Measurements from ENCODE around the gene SLC25A52. TPM values are rescaled to one million over a fixed set of nuclear protein-coding genes. Genes with fewer than 3 reads are reported as not detected.
A peak's percentile ranks its signal among the peaks of the same experiment; 100 is the strongest.

SLC25A52 gene
- polyA plus RNA-seq, 1 of the 3 experiments (the other 2 are of a cell fraction) = 0.03 TPM

- Histone ChIP-seq H3K27ac (ENCODE audit: low read depth in 2 of 2, low read length in 1 of 2) (no peak overlapping the region), H3K36me3 (replicated peaks in 1 of 2; ENCODE audit: control insufficient read depth in 1 of 2, insufficient read depth in 2 of 2, low read length in 1 of 2) (no peaks in the 10 kb centered on the region), H3K4me2 (peak overlapping the region; percentile 71; the same call in 1 of the 2 replicates), H3K9me2 (no peaks in the 10 kb centered on the region), H4K20me1 (ENCODE audit: insufficient read depth) (no peaks in the 10 kb centered on the region), H3K27me3 (ENCODE audit: insufficient read depth) (no peaks in the 10 kb centered on the region; the same call in 1 of the 2 replicates), H3K4me3 (ENCODE audit: low read depth in 2 of 2, low read length in 1 of 2) (peak overlapping the region in 1 of 2 experiments; percentile 55; a peak in 2 of 4 replicates), H2AFZ (ENCODE audit: low read depth) (no peak overlapping the region), H3K9me3 (no peaks in the 10 kb centered on the region), H3F3A (replicated peaks; ENCODE audit: insufficient read depth) (no peaks in the 10 kb centered on the region), H3K79me2 (ENCODE audit: insufficient read depth) (no peaks in the 10 kb centered on the region), H3K9ac (no peak overlapping the region), H3K4me1 (ENCODE audit: control insufficient read depth in 1 of 2, insufficient read depth in 2 of 2, low read depth in 1 of 2, low read length in 1 of 2) (peaks cover 0 to 4% of the 10 kb centered on the region in 2 experiments; a peak in 1 of 4 replicates)
- TF ChIP-seq SMC3 (IDR thresholded peaks at IDR 0.05; ENCODE audit: low read depth, low read length) (no peak), MEF2A (IDR thresholded peaks at IDR 0.05; ENCODE audit: borderline replicate concordance, low read depth) (no peak), GATA2 (CRISPR knock-in tag; IDR thresholded peaks at IDR 0.05) (no peak), TAF1 (IDR thresholded peaks at IDR 0.05; ENCODE audit: borderline replicate concordance, low read depth, low read length) (no peak), FOSL2 (IDR thresholded peaks at IDR 0.05; ENCODE audit: borderline replicate concordance, low read depth) (no peak), MXI1 (IDR thresholded peaks at IDR 0.05; ENCODE audit: low read depth, low read length) (no peak), USF2 (IDR thresholded peaks at IDR 0.05; ENCODE audit: borderline replicate concordance, low read depth, low read length) (no peak), GABPA (IDR thresholded peaks at IDR 0.05; ENCODE audit: low read depth) (no peak), FOXM1 (IDR thresholded peaks at IDR 0.05; ENCODE audit: low read depth) (no peak)
- ChIA-PET POLR2A (no interaction called here), CTCF (interaction anchor here (1.1 to 4.9 kb wide), 14 partner anchors 11 to 253 kb away, joined by 4 to 92 read pairs (median 8); no protein-coding TSS in a partner anchor)
- WGBS (ENCODE audit: low lambda C conversion rate) = 75% methylated on average over 6 of the region's 7 CpGs
- DNase-seq = no peak
These were observed 37.1 kb downstream of the SLC25A52 start for GRCh38 chr18:31723639-31723989.

- Histone ChIP-seq H3K4me1 (ENCODE audit: control insufficient read depth in 1 of 2, insufficient read depth in 2 of 2, low read depth in 1 of 2, low read length in 1 of 2) (peaks cover 0 to 4% of the 10 kb centered on the region in 2 experiments; a peak in 1 of 4 replicates), H3K9me2 (no peaks in the 10 kb centered on the region), H3K4me2 (no peak overlapping the region), H4K20me1 (ENCODE audit: insufficient read depth) (no peaks in the 10 kb centered on the region), H3K9me3 (no peaks in the 10 kb centered on the region), H3K36me3 (replicated peaks in 1 of 2; ENCODE audit: control insufficient read depth in 1 of 2, insufficient read depth in 2 of 2, low read length in 1 of 2) (no peaks in the 10 kb centered on the region), H3K27me3 (ENCODE audit: insufficient read depth) (no peaks in the 10 kb centered on the region; the same call in 1 of the 2 replicates), H3K4me3 (ENCODE audit: low read depth in 2 of 2, low read length in 1 of 2) (peak overlapping the region in 1 of 2 experiments; percentile 27; a peak in 1 of 4 replicates), H3F3A (replicated peaks; ENCODE audit: insufficient read depth) (no peaks in the 10 kb centered on the region), H3K9ac (no peak overlapping the region), H3K79me2 (ENCODE audit: insufficient read depth) (no peaks in the 10 kb centered on the region), H3K27ac (ENCODE audit: low read depth in 2 of 2, low read length in 1 of 2) (no peak overlapping the region), H2AFZ (ENCODE audit: low read depth) (no peak overlapping the region)
- CTCF ChIA-PET = interaction anchor here (0.6 to 4.9 kb wide), 53 partner anchors 8 to 350 kb away, joined by 3 to 92 read pairs (median 5); partner anchors contain the start of genes B4GALT6 and TRAPPC8
- POLR2A ChIA-PET = interaction anchor here (0.7 kb wide), 1 partner anchor 1048 kb away, joined by 3 read pairs; no protein-coding TSS in a partner anchor
- DNase-seq = peak; percentile 76
- WGBS (ENCODE audit: low lambda C conversion rate) = 34% methylated on average over 7 of the region's 7 CpGs
- TF ChIP-seq RCOR1 (IDR thresholded peaks at IDR 0.05; ENCODE audit: low read length) = peak; percentile 29; the same call in 1 of the 2 replicates
- TF ChIP-seq SMC3 (IDR thresholded peaks at IDR 0.05; ENCODE audit: low read depth, low read length) = peak; percentile 83
- no peak for TF ChIP-seq ZBTB33 (IDR thresholded peaks at IDR 0.05; ENCODE audit: borderline replicate concordance, low read depth)
- peak; percentile 85 for TF ChIP-seq RAD21 (IDR thresholded peaks at IDR 0.05; ENCODE audit: low read length)
- peak; percentile 86 for TF ChIP-seq CTCF (IDR thresholded peaks at IDR 0.05)
These were observed 38.2 kb downstream of the SLC25A52 start for GRCh38 chr18:31722369-31722957.

All from SK-N-SH (cell line).